NOMO-1 treated with DMSO at 0.1 percent for 48 hours (cell line): ENCODE data around the gene SRD5A3.

Source experiments
- DNase-seq: peaks from one replicate; lab custom pipeline; 2025; ENCODE audit not compliant: unreplicated experiment; lab: John Stamatoyannopoulos, UW

Gene SRD5A3

DNA sequence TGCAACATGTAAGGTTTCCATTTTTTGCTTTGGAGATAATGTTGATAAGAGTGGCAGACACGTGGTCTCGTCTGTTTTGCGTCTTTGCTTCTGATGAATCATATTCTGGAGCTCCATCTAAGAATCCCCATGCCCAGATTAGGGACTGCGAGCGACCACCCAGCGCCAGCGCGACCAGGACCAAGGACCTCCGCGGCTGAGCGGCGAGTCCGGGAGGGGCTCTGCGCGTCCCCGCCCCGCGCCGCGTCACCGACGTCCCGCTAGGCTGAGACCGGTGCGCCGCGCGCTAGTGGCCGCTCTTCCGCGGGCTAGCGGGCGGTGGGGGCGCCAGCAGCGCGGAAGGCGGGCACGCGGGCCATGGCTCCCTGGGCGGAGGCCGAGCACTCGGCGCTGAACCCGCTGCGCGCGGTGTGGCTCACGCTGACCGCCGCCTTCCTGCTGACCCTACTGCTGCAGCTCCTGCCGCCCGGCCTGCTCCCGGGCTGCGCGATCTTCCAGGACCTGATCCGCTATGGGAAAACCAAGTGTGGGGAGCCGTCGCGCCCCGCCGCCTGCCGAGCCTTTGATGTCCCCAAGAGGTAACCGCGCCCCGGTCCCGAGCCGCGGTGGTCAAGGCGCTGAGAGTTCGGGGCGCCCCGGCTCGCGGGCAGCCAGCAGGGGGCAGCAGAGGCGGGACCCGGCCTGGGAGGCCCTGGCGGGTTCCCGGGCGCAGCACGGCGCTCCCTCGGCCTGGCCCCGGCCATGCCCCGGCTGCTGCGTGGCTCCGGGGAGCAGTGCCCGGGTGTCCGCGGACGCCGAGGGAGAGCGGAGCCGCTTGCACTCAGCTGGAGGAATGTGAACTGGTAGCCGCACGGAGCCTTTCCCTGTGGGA, at the start of gene SRD5A3:
Gene SRD5A3 (plus strand): TSS at position 263 of the 871 bp plus-strand sequence. CDS start 95 bp downstream, at position 358.
- peak; percentile 79 for DNase-seq

DNA sequence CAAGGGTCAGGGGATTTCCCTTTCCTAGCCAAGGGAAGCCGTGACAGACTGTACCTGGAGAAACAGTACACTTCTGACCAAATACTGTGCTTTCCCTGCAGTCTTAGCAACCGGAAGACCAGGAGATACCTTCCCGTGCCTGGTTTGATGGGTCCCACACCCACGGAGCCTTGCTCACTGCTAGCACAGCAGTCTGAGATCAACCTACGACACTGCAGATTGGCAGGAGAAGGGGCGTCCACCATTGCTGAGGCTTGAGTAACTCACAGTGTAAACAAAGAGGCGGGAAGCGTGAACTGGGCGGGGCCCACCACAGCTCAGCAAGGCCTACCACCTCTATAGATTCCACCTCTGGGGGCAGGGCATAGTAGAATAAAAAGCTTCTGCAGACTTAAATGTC, 48.7 kb upstream of the SRD5A3 start:
- DNase-seq: no peak

DNA sequence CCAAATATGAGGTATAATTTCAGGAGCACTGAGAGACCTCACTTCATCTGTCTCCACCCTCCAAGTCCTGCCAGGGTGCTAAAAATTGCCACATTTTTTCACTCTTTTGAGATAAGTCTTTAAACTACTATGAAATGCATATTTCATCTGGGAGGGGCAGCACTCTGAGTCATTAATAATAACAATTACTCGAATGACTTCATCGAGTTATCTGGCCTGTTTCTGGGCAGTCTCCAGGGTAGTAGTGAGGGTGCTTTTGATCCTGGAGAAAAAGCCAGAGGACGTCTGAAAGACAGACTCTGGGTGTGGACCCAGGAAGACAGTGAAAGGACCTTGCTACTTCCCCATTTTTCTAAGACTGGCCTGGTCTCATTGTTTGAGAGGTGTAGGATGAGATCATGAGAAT, 42.3 kb upstream of the SRD5A3 start:
- DNase-seq: no peak

DNA sequence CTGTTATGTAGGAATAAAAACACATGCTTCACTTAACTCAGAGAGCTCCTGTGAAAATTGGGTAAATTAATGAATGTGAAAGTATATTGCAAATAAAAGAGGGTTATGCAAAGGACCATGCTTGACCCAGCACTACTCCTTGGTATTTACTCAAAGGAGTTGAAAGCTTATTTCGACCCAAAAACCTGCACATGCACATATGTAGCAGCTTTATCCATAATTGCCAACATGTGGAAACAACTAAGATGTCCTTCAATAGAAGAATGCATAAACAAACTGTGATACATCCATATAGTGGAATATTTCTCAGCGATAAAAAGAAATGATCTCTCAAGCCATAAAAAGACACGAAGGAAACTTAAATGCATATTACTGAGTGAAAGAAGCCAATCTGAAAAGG, 41.7 kb upstream of the SRD5A3 start:
- DNase-seq: no peak

DNA sequence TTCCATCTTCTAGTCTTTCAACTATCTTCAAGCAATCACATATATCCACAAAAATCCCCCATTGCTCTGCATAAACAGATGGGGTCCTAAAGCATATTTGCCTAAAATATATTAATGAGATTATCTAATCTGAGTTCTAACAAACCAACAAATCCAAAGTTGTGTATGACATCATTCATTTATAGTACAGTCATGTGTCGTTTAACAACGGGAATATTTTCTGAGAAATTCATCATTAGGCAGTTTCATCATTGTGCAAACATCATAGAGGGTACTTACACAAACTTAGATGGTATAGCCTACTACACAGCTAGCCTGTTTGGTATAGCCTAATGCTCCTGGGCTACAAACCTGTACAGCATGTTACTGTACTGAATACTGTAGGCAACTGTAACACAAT, 38.0 kb upstream of the SRD5A3 start:
- no peak for DNase-seq

DNA sequence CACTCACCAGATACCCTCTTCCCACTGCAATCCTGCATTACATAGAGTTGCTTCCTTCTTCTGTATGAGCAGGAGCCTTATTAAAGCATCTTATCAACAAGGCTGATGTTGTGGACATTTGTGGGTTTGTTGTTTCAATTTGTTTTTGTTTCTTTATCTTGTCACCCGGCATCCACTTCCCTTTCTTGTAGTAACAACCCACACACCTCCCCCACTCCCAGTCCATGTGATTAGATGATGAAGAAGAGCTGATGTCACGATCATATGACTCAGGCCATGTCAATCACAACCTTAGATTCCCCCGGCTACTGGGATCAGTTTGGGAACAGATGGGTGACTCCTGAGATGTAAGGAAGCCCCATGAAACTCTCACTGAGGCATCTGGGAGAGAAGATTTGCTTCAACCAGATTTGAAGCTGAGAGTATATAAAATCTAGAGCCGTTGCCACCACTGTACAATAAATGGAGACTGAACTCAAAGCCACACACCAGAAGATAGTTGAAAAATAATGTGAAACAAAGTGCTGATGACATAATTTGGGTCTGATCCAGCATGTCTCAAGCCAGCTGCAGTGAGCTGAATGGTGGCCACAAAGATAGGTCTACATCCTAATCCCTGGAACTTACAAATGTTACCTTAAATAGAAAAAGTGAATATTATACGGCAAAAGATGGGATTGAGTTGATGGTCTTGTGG, 34.1 kb upstream of the SRD5A3 start:
- DNase-seq: no peak

DNA sequence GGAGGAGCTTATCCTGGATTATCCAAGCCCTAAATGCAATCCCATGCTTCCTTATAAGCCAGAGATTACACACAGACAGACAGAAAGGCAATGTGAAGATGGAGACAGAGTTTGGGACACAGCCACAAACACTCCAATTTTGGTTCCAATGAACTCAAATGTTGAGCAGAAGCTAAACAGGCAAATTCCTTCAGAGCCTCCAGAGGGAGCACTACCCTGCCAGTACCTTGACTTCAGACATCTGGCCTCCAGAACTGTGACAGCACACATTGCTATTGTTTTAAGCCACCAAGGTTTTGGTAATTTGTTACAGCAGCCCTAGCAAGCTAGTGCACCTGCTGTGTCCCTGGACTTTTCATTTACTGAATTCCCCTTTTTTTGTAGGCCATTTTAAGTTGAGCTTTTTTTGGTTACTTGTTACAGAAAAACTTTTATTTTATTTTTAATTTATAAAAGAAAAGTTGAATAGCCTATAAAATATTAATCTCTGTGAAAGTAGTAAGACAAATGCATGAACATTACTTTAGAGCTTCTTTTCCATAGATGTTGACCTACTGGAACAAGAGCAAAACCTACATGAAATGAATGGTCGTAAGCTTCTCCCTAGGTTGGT, 33.4 kb upstream of the SRD5A3 start:
- peak; percentile 31 for DNase-seq

DNA sequence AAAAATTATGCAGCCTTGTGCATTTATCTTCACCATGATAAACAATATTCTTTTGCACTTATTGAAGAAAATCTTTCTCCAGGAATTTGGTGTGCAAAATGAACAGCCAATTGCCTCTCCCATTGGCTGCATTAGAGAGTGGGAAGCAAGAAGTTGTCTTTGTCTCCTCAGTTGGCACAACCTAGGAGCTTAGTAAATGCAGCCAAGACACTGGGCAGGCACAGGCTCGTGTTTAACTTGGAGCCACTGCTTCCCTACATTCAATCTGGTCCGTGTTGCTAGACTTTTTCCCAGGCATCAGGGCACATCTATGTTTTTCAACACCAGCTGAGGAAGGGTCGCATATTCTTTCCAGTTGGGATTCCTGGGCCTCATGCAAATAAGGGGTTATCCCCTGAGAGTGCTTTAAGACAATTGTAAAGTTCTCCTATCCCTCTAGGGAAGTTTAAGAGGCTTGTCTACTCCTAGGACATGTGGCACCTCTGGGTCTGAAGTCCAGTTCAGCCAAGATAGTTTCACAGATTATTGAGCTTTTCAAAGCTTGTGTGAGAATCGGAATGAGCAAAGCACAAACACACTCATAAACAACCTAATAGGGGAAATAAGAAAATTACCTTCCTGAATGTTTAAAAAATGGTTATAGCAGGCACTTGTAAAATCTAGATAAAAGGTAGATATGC, 31.8 kb upstream of the SRD5A3 start:
- no peak for DNase-seq

DNA sequence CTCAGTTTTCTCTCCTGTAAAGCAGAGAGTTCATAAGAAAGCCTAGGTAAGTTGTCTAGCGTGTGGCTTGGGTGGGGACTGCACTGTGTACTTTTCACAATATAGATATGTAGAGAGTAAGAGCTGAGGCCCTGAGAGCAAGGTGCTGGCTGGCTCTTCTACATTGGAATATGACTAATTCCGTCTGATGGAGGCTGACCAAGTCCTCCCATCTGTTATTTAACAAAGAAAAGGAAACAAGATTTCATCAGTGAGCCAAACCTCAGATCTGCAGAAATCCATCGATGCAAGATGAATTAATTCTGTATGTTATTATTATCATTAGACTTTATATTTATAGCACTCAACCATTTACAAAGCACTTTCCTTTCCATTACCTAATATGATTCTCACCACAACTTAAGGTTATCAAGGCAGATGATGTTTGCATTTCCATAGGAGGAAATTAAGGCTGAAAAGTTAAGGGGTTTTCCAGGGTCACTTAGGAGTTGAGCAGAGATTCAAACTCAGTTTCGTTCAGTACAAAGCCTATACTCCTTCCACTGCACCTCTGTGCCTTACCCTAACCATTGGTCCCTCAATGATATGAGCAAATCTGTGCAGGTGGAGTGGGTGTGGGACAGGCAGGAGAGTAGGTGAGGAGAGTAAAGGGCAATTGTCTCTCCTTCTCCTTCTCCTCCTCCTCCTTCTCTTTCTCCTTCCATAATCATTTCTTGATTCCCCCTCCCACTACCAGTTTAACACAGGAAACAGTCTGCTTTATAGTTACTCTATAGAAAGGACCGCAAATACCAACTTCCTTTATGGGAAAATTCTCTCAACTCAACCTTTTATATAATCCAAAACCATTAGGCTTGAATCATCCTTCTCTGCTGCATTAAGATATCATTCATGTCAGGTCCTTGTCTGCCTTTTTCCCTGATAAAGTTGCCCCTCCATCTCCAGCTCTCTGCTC, 27.6 kb upstream of the SRD5A3 start:
- no peak for DNase-seq

DNA sequence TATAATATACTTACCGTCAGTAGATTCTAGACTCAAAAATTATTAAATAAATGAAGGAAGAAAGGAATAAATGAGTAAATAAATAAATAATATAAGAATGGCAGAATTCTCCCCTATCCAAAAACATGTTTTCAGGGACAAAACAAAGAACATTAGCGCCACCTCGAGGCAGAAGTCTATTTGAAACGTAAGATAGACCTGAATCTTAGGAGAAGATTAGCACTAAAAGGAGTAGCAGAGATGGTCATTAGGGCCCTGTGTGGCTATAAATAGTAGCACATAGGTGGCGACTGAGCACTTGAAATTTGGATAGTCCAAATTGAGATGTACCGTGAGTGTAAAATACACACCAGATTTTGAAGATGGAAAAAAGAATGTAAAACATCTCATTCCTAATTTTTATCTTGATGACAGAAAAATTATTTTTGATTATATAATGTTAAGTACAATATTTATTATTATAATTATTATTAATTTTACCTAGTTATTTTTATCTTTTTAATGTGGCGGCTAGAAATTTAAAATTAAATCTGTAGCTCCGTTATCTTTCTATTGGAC, 24.3 kb upstream of the SRD5A3 start:
- DNase-seq: peak; percentile 50

DNA sequence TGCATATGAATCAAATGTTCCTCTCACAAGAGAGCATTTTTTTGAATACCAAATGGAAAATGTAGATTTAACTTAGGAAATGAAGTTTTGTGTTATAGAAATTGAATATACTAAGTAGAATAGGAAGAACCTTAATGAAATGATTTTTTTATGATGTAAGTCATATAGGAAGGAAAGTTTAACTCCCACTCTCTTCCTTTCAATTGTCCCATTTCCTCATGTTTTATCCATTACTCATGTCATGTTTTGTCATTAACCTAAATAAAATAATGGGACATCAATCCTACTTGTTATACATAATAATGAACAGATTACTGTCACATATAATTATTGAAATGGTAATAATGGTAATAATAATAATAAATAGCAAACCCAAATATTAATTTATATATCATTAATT, 22.7 kb upstream of the SRD5A3 start:
- DNase-seq: no peak

DNA sequence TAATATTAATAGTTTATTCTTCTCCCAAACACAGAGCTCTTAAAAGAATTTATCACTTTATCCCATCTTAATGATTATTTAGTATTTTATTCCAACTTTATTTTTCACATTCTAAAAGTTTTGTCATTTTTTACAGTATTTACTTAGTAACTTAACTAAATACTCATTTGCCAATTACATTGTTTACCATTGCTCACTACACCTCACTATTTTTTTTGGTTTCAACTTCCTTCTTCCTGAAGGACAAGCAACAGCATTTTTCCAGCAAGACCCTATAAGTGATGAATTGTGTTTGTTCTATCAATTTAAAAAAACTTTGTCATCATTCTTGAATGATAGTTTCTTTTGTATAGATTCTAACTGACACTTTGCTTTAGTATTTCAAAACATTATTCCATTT, 19.4 kb upstream of the SRD5A3 start:
- no peak for DNase-seq

DNA sequence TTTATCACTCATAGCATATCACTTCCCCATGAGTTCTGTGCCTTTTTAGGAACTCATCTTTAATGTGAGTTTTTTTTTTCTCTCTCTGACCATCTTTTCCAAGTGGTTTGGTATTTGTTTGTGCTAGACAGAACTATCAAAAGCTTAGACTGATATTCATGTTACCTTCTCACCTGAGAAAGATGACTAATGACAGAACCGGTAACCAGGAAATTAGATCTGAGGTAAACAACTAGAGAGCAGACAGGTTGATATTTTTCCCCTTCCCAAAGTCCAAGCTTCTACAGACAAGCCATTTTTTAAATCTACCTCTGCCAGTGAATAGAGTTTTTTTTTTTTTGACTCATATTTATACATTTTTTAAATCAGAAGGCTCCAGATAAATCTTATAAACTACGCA, 17.0 kb upstream of the SRD5A3 start:
- DNase-seq: no peak

DNA sequence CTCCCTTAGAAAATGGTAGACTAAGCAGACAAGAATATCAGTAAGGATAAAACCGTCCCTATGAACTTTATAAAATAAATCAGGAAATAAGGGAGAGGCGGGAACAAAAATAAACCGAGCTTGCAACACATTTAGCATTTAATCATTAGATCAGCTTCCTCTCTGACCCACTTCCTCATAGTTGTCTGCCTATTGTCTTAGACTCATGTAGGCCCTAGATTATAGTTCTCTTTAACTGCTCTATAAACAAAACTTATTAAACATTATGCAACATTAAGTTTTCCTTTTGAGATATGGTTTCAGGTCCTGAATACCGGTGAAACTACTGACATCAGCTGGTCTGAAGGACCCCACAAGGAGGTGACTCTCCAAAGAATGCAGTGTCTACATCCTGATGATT, 15.8 kb upstream of the SRD5A3 start:
- DNase-seq: peak; percentile 89

DNA sequence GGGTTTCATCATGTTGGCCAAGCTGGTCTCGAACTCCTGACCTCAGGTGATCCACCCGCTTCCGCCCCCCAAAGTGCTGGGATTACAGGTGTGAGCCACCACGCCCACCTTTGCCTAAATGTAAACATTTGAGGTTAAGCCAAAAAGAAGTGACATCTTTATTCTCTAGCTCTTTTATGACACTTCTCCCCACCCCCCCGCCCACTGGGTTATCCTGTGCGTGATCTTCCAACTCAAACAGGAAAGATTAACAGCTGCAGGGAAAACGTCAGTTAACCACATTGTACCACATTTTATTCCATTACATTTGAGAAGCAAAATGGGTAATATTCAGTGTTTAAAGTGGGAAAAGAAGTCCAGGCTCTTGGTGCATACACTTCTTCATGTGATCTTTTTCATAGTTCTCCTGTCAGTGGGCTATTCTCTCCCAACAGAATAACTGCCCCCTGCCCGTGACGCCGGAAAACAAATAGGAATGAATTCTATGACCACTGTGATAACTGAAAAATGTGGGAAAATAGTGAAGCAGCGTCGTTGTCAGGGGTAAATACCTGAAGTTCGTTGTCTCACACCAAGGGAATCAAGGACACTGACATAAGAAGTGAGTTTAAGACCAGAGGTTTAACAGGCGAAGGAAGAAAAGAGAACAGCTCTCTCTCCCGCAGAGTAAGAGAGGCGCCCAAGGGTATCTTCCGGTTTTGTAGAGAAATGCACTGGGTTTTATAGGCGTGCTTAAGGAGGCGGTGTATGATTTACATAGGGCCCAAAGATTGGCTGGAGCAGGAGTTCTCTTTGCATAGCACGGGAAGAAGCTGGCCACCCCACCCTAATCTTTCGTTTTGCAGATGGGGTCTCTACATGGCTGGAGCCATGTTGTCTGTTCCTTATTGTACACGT, 9.7 kb upstream of the SRD5A3 start:
- DNase-seq: peak; percentile 78

DNA sequence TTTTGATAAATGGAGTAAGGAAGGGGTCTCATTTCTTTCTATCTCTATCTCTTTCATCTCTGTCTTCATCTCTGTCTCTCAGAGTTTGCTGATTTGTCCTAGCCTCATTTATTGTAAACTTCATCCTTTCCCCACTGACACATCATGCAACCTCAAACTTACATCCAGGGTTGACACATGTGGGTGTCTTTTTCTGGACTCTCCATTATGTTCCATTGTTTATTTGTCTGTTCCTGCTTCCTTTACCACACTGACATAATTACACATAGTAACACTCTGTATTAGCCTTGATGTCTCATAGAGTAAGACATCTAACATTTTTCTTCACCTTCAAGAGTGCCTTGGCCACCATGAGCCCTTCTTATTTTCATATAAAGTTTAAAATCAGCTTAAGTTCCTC, 8.1 kb upstream of the SRD5A3 start:
- no peak for DNase-seq

DNA sequence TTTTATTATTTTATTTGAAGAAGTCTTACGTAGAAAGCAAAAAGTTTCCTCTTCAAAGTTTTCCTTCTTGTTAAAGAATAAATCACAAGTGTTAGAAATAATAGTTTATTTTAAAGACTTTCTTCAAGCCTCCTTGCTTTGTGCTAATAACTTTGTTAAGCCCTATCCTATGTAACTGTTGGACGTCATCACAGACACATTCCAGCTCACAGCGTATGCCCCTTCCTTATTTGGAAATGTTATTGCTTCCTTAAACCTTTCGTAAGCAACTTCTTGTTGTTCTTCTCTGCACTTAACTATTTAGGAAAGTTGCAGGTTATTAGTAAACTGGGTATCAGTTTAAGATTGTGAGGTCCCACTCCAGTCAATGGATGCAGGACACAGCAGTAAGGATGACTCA, 7.6 kb upstream of the SRD5A3 start:
- no peak for DNase-seq

DNA sequence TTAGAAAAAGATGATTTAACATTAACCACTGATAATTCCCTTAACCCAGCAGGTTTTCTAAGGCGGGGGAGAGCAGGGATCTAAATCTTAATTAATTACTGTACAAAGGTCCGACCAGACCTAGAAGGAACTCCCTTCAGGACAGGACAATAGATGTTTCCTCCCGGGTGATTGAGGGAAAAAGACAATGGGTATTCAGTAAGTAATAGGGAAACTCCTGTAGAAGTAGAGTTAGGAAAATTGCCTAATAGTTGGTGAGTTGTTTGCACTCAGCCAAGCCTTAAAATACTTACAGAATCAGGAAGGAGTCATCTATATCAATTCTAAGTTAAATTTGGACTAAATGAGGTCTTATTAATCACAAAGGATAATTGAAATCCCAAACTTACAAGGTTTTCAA, 5.8 kb upstream of the SRD5A3 start:
- peak; percentile 4 for DNase-seq

DNA sequence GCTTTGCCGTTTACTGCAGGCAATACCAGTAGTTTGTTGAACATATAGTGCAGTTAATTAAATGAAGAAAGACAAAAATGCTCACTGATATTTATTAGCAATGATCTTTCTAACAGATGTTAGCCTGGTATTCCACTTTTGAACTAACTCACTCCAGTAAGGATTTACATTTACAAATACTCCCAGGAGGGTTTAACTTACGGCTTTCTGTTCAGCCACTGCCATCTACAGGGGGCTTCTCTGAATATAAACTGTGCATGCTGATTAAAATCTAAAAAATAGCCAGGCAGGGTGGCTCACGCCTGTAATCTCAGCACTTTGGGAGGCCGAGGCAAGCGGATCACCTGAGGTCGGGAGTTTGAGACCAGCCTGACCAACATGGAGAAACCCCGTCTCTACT, 2.2 kb upstream of the SRD5A3 start:
- no peak for DNase-seq
